MM.1S (cell line): ENCODE results near the gene ZNF282.

Experiments used
- CTCF ChIP-seq: fragments of 300-600 bp; sonication (generic); IDR thresholded peaks from 2 replicates; pipeline ENCODE4 v1.5.1; 2016; ENCODE audit warnings: antibody characterized with exemption, low read length, mixed read lengths
- EZH2phosphoT487 ChIP-seq: fragments of 300-600 bp; sonication (generic); IDR thresholded peaks from 2 replicates; pipeline ENCODE4 v1.6.1; 2018; ENCODE audit warnings: antibody characterized with exemption, low read length

- TF ChIP-seq CTCF (no peak), EZH2phosphoT487 (no peak)
Measured at GRCh38 chr7:149207324-149208035, 12.1 kb downstream of the ZNF282 start.
